GM19043 (cell line): ENCODE results near the gene MIF4GD.
A peak's percentile ranks its signal among the peaks of the same experiment; 100 is the strongest.
"Not testable (repeated sequence)": the region's sequence is repeated elsewhere in the genome, so short reads cannot be mapped to it uniquely, and the experiment has no call there.

Experiments used
- ATAC-seq: cut with Tn5 transposase; IDR thresholded peaks from one replicate; pipeline ENCODE4 v1.9.1; 2021; ENCODE audit warnings: low read depth; ENCODE audit not compliant: unreplicated experiment

The MIF4GD gene

DNA sequence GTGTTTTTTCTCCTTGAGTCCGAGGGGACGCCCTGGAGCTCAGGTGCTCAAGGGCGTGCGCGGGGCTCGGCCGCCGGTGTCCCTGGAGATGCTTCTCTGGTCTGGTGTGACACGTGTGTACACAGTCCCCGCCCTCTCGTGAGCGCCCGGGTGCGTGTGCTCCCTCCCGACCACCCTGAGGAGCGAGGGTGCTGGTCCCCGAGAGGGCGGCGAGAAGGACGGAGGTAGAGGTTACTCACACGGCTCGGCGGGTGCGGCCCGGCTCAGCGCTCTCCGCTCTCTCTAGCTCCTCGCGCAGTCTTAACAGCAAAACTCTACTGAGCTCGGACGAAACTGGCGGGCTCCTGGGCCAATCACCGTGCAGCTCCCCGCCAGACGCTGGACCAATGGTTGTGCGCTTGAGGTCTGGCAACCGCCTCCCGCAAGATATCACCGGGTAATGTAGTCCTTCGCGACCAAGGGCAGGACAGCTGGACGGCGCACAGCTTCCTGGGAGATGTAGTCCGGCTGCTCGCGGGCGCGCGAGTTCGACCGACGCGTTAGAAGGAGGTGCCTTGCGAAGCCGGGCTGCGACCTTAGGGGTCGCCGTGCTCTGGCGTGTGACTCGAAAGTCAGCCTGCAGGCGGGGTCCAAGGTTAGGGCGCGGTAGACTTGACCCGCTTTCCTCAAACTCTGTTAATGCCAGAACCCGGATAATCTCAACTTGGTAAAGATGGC is 18.2 kb upstream of the MIF4GD start, which contains the start of gene SLC25A19:
Gene SLC25A19, minus strand, starts transcription at position 319 of the 717 bp plus-strand sequence. CDS start 2,669 bp downstream, outside the sequence.
- ATAC-seq, result peak; percentile 94

DNA sequence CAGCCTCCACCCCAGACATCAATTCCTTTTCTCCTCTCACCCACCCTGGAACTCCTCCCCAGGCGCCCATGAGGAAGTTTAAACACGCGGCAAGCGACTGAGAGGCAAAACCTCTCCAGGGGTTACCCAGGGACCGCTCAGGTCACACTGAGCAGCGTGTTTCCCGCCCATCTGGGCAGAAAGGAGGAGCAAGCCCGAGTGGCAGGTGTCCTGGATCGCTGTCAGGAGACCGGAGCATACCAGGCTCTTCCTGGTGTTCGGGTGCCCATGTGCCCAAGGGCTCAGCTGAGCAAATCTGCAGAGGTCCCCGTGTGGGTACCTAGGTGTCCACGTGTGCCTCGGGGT is 17.7 kb upstream of the MIF4GD start:
- ATAC-seq, result no peak

DNA sequence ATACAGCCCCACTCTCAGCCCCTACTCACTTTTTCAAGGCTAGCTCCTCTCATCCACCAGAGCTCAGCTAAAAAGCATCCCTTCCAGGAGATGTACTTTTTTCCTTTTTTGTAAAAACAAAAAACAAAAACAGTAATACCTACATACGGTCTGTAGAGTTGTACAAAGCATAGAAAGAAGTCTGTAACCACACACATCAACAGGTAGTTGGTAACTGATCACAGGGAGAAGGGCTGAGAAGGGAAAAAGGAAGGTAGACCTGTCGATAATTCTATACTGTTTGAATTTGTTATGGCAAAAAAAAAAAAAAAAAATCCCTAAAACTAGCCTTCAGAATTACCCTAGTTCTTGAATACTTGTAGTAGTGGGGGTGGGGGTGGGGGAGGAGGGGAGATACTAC is 17.3 kb upstream of the MIF4GD start:
- no peak for ATAC-seq

DNA sequence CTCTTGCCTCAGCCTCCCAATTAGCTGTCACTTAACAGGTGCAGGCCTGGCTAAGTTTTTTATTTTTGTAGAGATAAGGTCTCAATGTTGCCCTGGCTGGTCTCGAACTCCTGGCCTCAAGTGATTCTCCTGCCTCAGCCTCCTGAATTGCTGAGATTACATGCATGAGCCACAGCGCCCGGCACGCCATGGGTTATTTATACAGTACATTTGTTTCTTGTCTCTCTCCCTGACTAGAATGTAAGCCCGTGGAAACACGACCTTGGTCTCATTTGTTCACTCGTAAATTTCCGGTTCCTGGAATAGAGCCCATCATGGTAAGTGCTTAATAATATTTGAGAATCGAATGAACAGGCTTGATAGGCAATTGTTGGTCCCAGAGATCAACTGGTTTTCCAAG is 16.2 kb upstream of the MIF4GD start:
- ATAC-seq, result no peak

DNA sequence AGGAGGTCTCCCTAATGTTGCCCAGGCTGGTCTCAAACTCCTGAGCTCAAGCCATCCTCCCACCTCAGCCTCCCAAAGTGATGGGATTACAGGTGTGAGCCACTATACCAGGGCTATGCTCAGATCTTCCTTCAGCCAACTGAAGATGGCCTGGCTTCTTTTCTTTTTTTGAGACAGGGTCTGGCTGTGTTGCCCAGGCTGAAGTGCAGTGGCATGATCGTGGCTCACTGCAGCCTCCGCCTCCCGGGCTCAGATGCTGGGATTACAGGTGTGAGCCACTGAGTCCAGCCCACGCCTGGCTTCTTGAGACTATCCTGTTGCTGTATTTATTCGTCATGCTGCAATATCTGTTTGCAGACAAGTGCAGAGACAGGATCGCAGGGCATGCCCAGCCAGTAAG is 14.1 kb upstream of the MIF4GD start:
- no peak for ATAC-seq

DNA sequence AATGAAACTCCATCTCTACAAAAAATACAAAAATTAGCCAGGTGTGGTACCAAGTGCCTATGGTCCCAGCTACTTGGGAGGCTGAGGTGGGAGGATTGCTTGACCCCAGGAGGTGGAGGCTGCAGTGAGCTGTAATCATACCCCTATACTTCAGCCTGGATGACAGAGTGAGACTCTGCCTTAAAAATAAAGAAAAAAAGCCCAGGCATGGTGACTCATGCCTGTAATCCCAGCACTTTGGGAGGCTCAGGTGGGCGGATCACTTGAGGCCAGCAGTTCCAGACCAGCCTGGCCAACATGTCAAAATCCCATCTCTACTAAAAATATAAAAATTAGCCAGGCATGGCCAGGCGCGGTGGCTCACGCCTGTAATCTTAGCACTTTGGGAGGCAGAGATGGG is 9.2 kb upstream of the MIF4GD start:
- ATAC-seq, result not testable (repeated sequence)

DNA sequence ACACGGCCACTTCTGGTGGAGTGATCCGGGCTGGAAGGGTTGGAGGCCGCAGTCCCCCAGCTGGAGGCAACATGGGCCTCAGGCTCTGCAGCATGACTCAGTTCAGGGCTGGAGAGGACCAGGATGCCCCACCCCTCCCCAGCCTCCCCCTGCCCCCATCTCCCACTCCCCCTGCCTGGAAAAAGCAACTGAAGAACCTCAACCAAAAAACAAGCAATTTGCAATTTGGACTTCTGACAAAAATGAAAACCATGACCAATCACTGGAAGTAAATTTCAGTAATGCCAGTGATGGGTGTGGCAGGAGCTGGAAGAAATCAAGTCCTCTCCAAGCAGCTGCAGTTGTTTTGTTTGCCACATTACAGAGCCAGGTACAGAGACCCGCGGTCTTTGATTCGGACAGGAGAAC is 6.6 kb upstream of the MIF4GD start:
- no peak for ATAC-seq

DNA sequence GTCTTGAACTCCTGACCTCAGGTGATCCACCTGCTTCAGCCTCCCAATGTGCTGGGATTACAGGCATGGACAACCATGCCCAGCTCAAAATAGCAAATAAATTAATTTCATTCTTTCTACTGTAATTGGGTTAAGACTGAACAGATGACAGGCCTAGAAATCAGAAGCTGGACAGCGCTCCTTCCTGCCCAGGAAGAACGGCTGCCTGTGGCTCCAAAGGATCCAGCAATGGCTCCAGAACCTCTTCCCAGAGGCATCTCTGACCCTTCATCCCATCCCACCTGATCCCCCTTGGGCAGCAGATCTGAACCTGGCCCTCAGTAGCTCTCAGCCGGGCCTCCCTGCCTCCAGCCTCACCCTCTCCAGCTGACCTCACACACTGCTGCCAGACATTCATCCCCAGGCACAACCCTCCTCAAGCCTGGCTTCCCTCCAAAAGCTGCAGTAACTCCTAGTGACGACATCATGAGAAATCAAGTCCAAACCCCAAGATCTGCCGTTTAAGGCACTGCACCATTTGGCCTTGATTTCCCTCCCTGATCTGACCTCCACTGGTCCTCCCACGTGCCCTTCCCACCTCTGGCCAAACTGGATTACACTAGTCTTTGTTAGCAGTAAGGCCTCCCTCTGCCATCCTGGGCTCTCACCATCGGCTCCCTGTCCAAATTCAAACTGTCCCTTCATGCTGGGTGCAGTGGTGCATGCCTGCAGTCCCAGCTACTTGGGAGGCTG is 3.1 kb upstream of the MIF4GD start:
- ATAC-seq, result no peak

DNA sequence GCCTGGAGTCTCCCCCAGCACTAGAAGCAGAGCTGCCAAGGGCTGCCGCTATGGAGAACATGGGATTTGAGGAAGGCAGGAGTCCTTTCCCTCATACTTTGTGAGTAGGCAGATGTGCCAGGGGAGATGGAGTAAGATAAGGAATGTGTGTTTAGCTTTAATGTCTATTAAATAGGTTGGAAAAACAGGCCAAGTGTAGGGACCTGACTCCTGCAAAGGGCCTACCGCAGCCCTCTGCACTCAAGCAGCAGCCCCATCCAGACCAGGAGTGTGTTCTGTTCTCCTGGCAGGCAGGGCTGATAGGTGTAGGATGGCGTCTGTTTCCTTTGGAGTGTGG is 1.8 kb upstream of the MIF4GD start:
- ATAC-seq, result no peak

DNA sequence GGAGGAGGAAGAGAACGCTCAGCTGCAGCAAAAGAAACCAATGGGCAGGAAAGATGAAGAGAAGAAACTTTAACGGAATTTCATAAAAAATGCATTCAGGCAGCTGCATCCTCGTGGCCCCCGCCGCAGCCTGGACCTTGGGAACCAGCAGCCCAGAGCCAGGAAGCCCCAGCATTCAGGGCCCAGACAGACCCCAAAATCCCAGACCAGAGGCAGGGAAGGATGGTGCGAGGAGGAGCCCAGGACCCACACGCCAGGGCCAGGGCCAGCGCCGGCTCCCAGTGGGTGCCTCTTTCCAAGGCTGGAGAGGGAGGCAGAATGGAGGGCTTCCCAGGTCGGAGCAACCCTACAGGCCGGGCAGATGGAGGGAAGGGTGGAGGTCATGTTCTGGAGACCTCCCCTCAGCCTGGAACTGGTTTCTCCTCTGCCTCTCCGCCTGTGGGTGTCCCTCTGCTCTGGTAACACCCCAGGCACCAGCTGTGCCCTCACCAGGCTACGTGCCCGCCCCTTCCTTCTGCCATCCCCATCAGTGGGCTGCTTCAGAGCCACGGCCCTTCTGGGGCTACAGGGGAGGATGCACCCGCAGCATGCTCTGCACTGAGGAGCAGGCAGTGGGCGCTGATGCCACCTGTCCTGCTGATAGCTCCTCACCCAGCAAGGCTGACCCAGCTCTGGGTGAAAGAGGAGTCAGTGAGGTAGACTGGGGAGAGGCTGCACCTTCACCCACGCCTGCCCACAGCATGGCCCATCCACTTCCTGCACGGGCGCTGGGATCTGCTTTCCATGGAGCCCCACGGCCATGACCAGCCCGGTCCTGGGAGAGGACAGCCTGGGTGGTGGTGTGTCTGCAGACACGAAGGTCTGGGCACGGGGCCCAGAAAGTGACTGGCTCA is 1.2 kb upstream of the MIF4GD start:
- ATAC-seq, result no peak

DNA sequence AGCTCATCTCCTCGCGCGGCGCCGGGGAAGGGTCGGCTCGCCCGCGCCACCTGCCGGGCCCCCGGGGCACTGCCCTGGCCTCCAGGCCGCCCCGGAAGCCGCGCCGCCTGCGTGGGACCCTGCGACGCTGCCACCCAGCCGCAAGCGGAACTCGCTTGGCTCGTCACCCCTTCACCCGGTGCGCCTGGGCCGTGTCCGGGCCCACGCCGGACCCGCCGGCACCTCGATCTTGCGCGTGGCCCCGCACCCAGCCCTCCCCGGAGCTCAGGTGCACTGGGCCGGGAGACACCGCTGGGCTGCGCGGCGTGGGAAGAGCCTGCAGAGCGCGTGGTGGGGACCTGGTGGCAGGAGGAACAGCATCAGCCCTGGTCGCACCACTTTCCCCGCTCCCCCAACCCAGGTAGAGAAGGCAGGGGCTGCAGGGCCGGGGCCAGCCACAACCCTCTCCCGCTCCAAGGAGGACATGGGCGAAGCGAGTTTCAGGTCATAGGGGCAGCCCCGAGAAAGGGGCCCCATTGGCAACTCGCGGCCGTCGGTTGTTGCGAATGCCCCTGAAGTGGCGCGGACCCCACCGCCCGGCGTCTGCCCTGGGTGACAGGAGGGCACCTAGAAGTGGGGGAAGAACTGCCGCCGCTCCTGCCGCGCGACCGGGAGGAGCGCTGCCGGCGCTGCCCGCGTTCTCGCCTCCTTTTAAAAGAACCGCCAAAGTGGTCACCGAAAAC is 363 bp upstream of the MIF4GD start:
- peak; percentile 55 for ATAC-seq

DNA sequence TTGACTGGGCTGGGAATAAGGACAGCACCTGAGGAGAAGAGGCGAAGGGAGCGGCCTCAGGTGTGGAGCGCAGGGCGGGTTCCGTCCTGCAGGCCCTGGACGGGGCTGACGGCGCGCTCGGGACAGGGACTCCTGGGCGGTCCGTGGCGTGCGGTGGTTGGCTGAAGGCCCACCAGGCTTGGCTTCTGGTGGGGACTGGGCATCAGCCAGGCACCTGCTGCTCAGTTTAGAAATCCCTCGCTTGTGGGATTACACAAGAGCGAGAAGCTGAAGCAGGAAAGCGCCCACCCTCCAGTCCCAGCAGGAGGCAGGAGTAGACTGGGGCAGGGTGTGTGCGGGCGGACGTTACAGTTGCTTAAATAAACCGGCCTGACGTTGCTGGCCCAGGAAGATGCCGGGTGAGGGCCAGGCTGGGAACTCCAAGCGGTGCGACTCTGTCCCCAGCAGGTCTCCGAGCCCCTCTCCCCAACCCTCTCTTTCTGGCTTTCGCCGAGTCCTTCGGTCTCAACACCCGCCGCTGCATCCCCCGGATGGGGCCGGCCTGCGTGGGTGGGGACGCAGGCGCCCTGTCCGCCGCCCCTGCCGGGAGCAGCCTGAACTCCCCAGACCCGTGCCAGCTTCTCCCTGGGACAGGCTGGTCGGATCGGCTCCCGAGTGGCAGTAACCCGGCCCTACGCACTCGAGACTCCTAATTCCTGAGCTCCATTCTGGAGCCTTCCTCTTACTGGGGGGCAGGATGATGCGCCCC is 639 bp downstream of the MIF4GD start:
- peak; percentile 28 for ATAC-seq

DNA sequence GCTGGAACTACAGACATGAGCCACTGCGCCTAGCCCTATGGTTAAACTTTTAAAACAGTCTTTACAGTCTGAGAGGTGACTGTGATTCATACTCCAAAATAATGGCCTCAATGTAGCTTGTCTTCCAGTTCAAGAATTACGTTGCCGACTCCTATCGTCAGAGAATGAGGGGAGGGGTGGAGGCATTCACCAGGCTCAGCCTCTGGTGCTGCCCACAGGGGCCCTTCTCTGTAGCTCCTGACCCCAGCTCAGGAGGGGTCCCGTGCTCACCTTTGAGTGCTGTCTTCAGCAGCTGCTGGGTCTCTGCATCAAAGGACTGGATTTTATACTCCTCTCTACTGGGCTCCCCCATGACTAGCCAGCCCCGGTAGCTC is 1.2 kb downstream of the MIF4GD start:
- no peak for ATAC-seq

DNA sequence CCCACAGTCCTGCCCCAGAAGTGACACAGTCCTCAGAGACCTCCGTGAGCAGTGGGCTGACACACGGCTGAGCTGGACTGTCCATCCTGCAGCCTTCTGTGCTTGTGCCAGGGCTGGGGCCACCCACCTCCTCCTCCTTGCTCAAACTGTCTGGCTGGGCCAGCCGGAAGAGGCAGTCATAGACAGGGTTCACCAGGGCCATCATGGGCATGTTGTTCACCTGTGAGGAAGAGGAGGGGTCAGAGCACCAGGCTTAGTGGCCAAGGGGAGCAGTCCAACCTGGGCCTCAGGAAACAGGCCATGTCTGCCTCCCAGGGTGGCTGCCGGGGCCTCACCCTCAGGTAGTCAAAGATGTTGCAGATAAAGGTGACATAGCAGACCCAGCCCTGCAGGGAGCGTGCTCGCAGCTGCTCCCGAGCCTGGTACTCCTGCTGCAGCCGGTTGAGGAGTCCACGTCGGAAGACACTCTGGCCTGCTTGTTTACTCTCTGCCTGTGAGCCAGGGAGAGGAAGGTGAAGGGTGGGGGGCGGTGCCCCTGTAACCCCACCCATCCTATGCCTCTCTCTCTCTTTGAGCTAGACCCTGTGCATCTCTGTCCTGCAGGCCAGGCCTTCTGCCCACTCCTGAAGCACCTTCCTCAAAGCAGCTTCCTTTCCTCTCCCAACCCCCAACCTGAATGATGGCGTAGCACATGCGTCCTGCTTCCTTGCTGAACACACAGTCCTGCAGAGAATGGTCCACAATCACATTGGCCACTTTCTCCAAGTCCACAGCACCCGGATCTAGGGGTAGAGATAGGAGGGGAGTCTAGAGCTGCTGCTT is 3.4 kb downstream of the MIF4GD start:
- ATAC-seq, result no peak

DNA sequence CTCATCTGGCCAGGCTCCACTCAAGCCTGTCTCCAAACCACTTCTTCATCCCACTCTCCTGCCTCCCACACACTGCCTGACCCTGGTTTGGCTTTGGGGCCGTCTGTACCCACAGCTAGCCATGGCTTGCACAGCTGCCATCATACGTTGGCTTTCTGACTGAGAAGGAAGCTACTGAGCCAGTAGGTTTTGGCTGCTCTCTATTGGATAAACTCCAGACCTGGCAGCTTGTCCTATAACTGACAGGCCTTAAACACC is 3.9 kb downstream of the MIF4GD start:
- ATAC-seq, result no peak

DNA sequence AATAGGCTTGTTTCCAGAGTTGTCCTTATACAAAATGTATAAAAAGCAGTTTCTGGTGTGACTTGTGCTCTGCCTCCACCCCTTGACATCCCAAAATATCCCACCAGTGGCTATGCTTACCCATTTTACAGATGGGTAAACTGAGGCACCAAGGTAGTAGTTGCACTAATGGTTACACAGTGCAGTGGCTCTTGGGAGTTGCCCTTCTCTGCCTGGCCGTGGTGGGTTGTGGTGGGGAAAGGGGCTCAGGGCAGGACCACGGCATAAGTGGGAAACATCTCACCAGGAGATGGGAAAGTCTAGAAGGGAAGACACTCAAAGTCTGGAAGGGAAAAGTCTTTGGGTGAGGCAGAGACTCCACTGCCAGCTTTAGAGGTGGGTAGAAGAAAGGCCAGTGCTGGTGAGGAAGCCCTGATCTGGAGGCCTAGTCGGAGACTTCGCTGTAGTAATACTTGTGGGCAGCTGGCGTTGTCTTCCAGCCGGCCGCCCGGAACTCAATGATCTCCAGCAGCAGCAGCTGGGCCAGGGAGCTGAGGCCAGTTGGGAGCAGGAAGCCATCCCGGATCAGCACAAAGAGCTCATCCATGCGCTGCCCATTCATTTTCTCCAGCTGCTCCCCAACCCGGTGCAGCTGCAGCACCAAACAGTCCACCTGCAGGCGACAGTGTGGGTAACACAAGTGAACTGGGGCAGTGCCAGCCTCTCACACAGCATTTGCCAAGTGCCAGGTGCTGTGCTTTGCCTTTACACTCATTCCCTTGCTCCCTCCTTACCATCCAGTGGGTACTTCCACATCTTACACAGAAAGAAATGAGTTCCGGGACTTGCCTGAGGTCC is 4.5 kb downstream of the MIF4GD start:
- ATAC-seq, result no peak

DNA sequence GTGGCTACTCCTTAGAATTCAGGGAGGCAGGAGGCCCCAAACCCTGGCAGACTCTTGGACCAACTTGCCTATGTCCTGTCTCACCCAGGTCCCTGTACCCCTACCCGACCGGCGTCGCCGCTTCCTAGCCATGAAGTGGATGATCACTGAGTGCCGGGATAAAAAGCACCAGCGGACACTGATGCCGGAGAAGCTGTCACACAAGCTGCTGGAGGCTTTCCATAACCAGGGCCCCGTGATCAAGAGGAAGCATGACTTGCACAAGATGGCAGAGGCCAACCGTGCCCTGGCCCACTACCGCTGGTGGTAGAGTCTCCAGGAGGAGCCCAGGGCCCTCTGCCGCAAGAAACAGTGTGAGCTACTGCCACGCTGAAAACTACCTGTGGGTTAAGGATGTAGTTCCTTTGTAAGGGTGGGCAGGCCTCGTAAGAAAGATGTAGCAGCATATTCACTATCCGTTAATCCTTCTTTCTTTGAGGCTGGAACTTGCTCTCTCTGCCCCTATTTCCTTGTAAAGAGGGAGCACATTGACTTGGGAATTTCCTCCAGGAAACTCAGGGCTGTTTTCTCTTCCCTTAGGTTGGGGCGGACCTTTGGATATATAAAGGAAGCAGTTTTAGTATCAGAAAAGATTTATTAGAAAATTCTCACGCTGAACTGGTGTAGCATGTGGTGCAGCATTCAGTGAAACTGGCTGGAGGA is 5.3 kb downstream of the MIF4GD start:
- no peak for ATAC-seq

DNA sequence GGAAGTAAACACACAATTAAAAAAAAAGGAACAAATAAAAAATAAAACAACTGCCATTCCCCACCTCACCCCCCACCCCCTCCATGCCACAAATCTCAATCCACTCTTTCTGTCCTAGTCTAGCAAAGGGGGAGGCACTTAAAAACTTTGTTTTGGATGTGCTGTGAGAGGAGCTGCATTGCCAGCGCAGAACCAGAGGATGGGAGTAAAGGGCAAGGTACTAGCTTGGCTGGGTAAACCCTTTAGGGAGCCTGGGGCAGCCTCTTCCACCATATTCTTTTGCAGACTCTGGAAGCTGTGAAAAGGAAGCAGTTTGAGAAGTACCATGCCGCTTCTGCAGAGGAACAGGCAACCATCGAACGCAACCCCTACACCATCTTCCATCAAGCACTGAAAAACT is 8.0 kb downstream of the MIF4GD start:
- ATAC-seq, result no peak
